B cell (primary cell): Measurements from ENCODE around the gene ARHGEF39.

Source experiments
- EZH2 ChIP-seq: IDR thresholded peaks from 2 replicates; pipeline ENCODE4 v1.6.1; 2012; ENCODE audit warnings: borderline replicate concordance, low read depth, mild to moderate bottlenecking, moderate library complexity, low read length; ENCODE audit not compliant: insufficient read depth, poor library complexity, severe bottlenecking
- TF ChIP-seq, protein P1 (sequence below): fragments of 200-600 bp; IDR thresholded peaks from one replicate; pipeline ENCODE4 v1.8.0; 2022; ENCODE audit warnings: antibody characterized with exemption, mild to moderate bottlenecking

- TF ChIP-seq, protein P1, sequence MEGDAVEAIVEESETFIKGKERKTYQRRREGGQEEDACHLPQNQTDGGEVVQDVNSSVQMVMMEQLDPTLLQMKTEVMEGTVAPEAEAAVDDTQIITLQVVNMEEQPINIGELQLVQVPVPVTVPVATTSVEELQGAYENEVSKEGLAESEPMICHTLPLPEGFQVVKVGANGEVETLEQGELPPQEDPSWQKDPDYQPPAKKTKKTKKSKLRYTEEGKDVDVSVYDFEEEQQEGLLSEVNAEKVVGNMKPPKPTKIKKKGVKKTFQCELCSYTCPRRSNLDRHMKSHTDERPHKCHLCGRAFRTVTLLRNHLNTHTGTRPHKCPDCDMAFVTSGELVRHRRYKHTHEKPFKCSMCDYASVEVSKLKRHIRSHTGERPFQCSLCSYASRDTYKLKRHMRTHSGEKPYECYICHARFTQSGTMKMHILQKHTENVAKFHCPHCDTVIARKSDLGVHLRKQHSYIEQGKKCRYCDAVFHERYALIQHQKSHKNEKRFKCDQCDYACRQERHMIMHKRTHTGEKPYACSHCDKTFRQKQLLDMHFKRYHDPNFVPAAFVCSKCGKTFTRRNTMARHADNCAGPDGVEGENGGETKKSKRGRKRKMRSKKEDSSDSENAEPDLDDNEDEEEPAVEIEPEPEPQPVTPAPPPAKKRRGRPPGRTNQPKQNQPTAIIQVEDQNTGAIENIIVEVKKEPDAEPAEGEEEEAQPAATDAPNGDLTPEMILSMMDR: peak; percentile 76
- TF ChIP-seq EZH2: no peak
Observed at GRCh38 chr9:35611230-35611797, 53.7 kb downstream of the ARHGEF39 start.
